GM21717 (cell line): ENCODE data around the gene PPP1CC.
A peak's percentile ranks its signal among the peaks of the same experiment; 100 is the strongest.
"Not testable (repeated sequence)": the region's sequence is repeated elsewhere in the genome, so short reads cannot be mapped to it uniquely, and the experiment has no call there.

Source experiments
- ATAC-seq: cut with Tn5 transposase; IDR thresholded peaks from one replicate; pipeline ENCODE4 v1.9.1; 2021; ENCODE audit warnings: mild to moderate bottlenecking, moderate library complexity; ENCODE audit not compliant: unreplicated experiment

PPP1CC gene

DNA sequence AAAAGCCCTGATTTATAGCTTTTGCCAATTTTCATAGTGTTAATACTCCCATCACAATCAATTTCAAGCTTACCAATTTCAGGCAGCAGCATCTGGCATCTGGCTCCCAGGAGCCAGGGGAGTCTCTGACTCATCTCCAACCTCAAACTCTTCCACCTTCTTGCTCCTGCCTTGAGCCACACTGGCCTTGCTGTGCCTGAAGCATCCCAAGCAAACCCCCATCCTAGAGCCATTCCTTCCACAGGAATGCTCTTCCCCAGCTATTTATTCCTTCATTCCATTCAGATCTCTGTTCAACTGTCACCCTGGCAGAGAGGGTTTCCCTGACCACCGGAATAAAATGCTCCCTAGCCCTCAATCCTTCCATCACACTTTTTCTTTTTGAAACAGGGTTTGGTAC, 13.9 kb upstream of the PPP1CC start:
- no peak for ATAC-seq

DNA sequence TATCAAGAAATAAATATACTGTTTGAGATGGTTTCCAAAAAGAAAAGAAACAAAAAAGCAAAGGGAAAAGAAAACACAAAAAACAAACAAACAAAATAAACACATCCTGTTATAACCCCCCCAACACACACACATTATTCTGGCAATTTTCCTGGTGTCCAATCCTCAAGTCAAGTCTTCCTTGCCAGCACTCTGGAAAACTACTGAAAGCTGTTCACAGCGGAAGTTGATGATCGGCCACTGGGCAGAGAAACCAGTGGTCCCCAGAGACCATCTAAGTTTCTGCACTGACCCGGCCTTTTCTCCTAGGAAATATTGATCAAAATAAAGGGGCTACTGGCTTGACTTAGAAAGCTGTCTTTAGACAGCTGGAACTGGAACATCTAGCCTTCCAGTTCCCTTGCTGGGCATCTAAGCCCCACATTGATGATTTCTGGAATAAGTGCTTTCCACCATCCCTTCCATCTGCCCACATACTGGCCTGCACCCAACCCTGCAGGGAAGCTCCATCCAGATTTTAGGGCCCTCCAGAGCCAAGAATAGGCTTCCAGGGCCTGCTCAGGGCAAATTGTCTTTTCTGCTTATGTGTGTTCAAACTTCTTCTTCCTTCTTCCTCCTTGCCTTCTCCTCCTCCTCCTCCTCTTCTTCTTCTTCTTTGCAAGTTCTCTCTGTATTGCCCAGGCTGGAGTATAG, 11.6 kb upstream of the PPP1CC start:
- no peak for ATAC-seq

DNA sequence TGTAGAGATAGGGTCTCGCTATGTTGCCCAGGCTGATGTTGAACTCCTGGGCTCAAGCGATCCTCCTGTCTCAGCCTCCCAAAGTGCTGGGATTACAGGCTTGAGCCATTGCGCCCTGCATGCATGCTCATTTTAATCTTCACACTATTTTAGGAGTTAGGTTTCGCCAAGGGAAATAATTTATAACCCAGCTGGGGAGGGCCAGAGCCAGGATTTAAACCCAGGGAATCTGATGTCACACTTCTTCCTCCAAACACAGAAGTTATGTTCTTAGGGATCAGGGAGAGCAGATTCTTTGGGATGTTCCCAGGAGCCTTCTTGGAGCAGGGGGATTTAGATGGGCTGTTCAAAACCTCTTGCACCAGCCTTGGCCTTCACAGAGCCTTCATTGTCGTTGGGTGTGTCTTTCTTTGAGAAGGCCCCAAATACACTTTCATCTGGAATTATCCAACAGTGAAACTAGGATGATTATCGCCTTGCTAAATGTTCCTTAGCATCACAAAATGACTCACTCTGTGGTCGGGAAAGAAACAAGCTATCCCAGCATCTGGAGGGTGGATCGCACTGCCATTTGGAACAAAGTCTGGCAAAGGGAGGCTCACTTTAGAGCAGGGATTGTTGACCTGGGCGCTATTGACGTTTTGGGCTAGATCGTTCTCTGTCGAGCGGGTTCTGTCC, 8.2 kb upstream of the PPP1CC start:
- ATAC-seq: no peak

DNA sequence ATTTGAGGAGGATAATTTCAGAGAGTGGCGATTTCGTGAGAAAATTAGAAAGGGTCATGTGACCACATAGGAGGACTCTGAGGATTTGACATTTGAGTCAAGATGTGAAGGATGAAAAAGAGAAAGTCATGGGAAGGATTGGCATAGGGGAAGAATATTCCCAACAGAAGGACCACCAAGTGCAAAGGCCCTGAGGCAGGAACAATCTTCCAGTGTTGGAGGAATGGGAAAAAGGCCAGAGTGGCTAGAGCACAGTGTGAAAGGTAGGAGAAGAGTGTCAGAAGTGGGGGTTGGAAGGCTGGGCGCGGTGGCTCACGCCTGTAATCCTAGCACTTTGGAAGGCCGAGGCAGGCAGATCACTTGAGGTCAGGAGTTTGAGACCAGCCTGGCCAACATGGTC, 3.9 kb upstream of the PPP1CC start:
- ATAC-seq: no peak

DNA sequence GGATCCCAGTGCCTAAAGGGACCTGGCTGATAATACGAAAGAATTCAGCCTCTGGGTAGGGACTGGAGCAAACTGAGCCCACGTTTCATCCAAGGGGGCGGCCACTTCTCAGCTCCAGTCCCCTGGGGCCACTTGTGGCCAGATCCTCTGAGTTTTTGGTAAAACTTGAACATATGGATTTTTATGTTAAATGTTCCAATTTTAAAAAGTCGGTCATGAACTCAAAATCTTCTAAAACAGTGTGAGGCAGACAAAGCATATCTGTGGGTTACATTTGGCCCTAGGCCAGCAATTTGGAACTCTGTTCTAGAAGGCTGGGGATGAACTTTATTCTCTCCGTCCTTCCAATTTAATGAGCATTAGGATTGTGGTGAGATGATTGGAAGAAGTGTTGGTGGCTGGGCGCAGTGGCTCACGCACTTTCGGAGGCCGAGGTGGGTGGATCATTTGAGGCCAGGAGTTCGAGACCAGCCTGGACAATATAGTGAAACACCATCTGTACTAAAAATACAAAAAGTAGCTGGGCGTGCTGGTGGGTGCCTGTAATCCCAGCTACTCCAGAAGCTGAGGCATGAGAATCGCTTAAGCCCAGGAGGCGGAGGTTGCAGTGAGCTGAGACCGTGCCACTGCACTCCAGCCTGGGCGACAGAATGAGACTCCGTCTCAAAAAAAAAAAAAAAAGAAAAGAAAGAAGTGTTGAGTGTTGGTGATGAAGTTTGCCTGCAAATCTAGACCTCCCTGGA, 3.0 kb upstream of the PPP1CC start:
- ATAC-seq: no peak

DNA sequence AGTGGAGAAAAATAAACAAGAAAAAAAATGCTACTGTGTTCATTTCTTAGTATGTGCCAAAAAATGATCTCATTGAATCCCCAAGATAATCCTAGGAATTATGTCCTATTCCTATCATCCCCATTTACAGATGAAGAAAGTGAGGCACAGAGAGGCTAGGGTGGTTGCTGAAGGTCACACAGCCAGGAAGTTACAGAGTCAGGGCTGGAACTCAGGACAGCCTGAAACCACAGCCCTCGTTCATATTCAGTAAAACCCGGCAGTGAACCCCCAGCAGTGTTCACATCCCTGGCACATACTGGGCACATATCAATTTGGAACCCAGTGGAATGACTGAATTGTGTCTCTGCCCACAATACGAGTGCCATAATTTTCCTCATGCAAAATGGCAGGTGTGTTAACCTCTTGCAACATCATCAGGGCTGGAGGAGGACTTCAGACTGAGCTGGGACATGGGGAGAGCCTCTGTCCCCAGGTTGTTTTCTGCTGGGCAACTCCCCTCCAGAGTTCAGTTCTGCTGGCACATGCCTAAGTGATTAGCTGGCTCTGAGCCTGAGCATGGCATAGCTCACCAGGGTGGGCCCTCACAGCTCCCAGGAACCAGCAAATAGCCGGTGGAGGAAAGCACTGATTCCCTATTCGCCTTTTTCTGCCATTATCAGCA, 2.0 kb upstream of the PPP1CC start:
- ATAC-seq: no peak

DNA sequence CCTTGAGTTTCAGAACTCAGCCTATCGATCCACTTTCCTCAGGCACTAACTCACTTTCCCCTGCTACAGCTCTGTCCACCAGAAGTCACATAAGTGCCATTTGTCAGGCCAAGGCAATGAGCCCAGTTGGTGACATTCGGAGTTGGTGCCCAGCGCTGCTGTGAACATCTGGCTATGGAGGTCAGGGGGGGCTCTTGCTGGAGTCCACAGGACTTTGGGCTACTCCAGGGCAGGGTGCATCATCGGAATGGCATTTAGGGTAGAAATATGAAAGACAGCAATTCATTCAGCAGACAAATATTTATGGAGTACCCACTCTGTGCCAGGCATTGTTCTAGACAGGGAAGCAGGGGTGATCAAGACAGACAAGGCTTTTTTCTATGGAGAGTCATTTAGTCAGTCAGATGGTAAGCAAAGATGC, 1.5 kb upstream of the PPP1CC start:
- no peak for ATAC-seq

DNA sequence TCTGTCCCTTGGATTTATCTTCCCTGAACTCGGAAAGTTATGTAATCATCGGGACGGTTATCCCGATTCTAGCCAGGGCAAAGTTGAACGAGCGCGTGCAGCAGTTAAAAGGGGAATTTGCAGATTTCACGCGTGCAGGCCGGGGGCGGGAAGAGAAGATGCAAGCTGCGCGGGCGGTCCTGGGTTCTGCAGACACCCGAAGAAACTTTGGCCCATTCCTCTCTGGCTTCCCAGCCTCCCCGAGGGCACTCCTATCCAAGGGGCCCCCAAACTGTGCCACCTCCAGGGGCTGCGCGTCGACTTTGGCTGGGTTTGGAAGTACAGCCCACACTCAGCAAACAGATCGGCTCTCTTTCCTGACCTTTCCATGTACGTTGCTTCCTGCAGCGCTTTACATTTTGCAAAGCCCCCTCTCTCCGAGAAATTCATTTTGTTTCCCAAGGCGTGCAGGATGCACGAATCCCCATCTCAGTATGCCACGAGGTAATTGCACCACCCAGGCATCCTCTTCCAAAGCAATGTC, 941 bp upstream of the PPP1CC start:
- ATAC-seq: no peak

DNA sequence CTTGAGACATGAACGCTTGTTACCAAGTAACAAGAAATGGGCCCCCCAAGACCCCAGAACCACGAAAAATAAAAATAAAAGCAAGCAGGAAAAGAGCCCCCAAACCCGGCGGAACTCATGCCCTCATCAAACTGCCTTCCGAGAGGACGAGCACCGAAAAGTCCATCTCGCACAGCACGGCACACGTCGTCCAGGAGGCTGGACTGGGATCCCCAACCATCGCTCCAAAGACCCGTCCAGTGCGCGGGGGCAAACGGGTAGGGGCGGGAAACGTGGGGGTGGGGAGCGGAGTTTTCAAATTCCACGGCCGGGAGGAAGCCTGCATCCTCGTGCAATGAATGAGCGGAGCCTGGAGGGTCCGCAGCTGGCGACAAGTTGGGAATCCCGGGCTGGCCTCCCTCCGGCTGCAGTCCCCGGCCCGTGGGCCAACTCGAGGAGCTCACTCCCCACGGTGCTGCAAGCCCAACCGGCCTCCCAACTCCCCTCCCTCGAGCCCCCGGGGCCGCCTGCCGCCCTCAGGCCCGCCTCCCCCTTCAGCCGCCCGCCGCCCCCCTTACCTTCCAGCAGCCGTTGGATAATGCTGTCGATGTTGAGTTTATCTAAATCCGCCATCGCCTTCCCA, 484 bp downstream of the PPP1CC start:
- ATAC-seq: peak; percentile 23

DNA sequence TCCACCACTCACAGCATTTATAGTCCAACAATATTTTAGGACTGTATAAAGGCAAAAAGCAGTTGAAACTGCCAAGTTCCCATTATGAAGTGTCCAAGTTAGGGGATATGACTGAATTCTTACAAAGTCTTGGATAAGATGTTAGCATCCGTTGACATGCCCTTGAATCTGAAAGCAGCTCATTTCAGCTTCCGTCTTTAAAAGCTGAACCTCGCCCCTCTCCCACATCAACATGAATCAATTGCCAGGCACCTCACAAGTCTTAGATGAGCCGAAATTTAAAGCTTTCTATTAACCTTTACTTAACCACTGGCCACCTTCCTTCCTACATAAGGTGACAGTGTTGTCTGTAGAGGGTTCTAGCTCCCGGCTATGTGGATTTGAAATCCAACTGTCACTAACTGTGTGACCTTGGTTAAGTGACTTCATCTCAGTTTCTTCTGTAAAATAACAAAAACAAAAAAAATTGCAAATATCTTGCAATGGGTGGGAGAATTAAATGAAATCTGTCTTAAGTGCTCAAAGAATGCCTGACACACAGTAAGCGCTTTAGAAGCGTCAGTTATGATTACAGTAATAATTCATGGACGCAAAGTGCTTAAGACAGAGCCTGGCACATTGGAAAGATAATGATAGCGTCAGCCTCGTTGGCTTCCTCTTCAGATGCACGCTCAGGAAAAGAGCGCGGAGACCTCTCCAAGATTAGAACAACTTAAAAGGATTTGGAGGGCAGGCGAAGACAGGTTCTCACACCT, 1.2 kb downstream of the PPP1CC start:
- ATAC-seq: no peak

DNA sequence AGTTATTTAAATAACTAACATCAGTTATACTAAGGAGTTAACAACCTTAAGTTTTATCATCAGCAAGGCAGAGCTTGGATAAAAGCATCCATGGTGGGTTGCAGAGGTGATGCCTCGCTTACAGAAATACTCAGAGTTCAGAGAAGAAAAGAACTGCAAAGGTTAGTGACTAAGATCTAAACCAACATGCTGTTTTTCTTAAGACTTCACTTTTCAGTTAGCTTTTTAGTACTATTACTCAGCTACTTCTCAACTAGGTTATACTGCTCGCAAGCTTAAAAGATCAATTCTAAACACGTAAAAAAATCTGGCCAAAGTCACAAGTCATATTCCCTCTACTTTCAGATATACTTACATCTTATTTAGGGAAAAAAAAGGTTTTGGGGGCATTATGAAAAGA, 2.8 kb downstream of the PPP1CC start:
- ATAC-seq: no peak

DNA sequence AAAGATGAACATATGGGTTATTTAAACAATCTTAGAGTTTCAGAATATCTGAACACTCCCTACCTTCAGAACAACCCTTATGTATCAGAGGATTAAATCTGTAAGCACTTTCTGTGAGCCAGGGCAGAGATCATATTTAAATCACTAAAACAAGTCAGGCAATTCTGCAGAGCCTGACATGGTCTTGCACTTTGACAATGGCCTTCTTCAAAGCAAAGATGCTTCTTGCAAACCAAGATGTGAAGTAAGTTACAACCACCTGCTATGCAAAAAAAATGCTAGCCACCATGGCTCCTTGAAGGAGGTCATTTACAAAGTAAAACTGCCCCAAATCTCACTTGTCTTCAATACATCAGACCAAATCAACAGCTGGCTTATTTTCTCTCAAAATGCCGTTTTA, 3.2 kb downstream of the PPP1CC start:
- no peak for ATAC-seq

DNA sequence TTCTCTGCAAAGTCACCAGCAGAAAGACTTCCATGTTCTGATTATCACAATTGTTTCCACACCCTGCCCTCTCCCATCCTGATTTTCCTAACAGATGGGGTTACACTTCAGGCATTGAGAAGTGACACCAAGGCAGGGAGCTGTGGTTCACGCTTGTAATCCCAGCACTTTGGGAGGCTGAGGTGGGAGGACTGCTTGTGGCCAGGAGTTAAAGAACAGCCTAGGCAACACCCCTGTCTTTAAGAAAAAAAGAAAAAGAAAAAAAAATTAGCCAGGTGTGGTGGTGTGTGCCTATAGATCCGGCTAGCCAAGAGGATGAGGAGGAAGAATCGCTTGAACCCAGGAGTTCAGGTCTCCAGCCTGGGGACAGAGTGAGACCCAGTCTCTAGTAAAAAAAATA, 5.2 kb downstream of the PPP1CC start:
- no peak for ATAC-seq

DNA sequence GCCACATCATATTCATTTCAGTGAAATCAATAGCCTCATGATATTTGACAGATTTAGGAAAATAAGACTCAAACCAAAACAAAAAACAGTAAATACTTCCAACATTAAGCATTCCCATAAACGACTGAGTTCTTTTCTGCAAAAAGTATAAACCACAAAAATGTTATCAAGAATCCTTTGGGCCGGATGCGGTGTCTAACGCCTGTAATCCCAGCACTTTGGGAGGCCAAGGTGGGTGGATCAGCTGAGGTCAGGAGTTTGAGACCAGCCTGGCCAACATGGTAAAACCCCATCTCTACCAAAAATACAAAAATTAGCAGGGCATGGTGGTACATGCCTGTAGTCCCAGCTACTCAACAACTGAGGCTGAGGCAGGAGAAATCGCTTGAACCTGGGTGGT, 5.7 kb downstream of the PPP1CC start:
- not testable (repeated sequence) for ATAC-seq

DNA sequence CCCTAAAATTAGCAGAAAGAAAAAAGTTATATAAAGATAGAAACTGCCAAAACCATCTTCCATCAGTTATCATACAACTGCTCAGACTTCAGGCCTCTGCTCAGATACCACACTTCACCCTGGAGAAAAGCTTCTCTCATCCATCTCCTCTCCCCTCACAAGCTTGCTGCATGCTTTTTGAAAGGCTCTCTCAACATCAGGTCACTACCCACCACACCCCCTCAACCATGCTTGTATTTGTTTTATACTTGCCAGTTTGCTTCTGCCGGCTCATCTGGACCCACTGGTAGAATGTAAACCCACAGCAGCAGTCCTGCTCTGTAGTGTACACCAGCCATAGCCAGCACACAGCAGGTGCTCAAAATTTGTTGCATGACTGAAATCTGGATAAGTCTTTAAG, 8.8 kb downstream of the PPP1CC start:
- no peak for ATAC-seq

DNA sequence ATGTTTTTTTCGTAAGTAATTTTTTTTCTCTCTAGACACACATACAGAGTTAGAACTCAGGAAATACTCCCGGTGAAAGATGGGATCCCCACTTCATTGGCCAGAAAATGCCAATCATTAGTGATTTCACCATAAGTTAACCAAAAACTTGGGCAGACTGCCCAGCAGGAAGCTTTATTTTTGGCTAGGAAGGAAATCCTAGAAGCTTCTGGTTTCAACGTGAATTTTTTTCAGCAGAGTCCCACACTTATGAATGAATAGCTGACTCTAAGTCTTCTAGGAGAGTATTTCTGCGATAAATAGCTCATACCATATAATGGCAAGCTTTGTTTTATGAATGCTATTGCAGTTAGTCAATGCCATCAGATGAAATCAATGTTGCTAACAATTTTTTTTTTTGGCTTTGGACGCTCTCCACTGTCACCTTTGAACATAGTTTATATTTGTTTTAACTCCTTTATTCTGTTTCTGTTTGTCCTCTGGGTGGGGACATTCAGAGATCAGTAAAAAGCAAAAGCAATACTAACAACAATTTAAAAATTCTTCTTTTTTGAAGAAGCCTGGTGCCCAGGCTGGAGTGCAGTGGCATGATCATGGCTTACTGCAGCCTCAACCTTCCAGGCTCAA, 9.5 kb downstream of the PPP1CC start:
- no peak for ATAC-seq

DNA sequence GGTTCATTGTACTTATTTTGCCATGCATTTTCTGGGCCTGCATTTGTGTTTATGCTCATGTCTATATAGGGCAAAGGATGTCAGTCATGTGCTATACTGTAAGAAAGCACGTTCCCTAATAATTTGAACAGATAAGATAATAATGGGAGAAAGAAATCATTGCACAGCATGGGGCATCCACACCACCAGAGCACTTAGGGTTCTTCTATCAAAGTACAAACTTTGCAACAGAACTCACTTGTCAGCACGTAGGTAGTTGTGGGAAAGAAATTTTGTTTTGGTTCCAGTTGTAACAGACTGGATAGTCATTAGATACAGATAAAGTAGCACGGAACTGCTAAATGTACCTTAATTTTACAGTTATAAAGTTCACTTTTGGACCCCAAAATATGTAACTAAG, 10.1 kb downstream of the PPP1CC start:
- ATAC-seq: no peak

DNA sequence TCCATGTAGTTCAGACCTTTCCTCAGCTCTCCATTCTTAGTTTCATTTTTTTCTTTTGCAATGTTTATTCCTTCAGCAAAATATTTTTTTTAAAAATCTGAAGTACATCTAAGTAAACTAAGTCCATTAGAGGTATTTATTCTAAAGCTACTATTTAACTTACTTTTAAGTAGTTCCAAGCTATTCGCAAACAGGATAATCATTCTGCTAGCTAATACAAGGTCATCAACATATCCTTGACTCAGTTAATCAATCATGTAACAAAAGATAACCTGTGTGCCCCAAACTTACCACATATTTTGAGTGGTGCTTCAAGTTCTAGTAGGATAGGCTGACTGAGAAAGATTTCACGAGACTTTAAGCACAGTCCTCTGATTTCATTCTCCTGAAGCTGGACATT, 11.2 kb downstream of the PPP1CC start:
- no peak for ATAC-seq

DNA sequence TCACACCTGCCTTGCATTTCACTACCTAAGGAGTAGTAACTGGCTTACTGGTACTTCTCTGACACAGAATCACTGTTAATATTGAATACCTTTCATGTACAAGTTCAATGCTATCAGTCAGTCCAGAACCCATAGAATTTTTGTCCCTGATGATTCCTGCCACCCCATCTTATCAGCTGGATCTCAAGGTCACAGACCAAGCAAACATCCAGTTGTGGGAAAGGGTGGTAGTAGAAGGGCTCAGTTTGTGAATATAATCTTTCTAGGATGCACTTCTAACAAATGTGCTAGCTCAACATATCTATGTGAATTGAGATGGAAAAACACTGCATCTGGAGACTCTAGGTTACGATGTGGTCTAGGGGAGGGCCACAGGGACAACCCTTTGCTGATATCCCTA, 14.1 kb downstream of the PPP1CC start:
- ATAC-seq: no peak
